ENCODE data around the gene NR2F1. TPM values are rescaled to one million over a fixed set of nuclear protein-coding genes. Genes with fewer than 3 reads are reported as not detected.
A peak's percentile ranks its signal among the peaks of the same experiment; 100 is the strongest.

NR2F1 gene
- total and polyA plus RNA-seq, 2 donors (not counting 1 experiment from before 2014, with no cell fraction given), result not detected

DNA sequence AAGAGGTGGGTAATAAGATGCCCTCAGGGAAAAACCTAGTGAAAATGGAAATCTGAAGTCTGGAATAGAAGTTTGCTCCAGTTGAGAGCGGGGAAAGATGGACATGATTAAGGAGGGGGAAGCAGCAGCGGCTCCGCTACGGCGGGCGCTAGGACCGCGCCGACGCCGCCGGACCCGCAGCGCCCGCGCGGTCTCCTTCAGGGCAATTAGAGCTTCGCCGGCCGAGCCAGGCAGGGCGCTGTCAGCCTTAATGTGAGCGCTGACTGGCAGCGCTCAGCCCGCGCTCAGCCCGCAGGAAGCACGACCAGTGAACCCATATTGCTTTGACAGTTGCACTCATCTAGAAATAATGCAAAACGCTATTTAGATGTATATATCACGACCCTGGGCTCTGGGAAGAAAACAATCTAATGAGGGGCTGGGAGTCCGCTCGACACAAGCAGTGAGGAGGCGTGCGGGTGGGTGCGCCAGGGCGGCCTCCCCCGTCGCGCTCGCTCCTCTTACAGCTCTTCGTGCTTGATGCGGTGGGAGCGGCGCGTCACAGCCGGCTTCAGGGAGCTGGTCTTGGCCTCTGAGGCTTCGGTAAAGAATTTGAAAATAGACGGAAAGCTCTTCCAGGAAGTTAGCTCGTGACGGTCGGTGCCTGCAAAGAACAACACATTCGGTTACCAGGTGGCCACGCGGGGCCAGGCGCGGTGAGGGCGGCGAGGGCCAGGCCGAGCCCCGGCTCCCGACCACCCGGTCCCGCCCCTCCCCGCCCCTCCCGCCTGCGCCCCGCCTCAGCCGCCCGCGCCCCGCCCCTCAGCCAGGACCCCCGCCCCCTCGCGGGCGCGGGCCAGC, 37.7 kb downstream of the NR2F1 start:
- ChIA-PET POLR2A (no interaction called here), CTCF (interaction anchor here (0.7 to 1.4 kb wide), 3 partner anchors 9 to 188 kb away, joined by 3 to 8 read pairs (median 3); no protein-coding TSS in a partner anchor)
- H2AFZ ChIP-seq (ENCODE audit: insufficient read depth, low read depth, low read length, poor library complexity, severe bottlenecking), result peak overlapping the region; percentile 78
- intact Hi-C loops (cut with micrococcal nuclease), result loop anchor here (1.0 kb wide), 3 partner anchors 8 to 491 kb away; a partner anchor contains a TSS
- H3K4me2 ChIP-seq (replicated peaks; ENCODE audit: low read depth, low read length, poor library complexity, severe bottlenecking), result peak overlapping the region; percentile 99
- peaks cover 22% of the 10 kb centered on the region for H3K4me1 Mint-ChIP-seq
- peak overlapping the region; percentile 98 for H3K4me3 Mint-ChIP-seq
- H3K27ac Mint-ChIP-seq, result peak overlapping the region; percentile 60
- WGBS (ENCODE audit: insufficient coverage), result 1% methylated on average over 62 of the region's 75 CpGs
- H4K20me1 ChIP-seq (ENCODE audit: control insufficient read depth, insufficient read depth, low read length, poor library complexity, severe bottlenecking), result no peaks in the 10 kb centered on the region
- peaks cover 5 to 16% of the 10 kb centered on the region in 2 donors for H3K4me1 ChIP-seq (ENCODE audit: control insufficient read depth in 2 of 2, insufficient read depth in 2 of 2, low read length in 2 of 2)
- H3K79me2 ChIP-seq (ENCODE audit: control insufficient read depth, insufficient read depth, low read length), result no peaks in the 10 kb centered on the region
- no peak overlapping the region for H3K27ac ChIP-seq (ENCODE audit: low read length in 2 of 2)
- H3K9ac ChIP-seq (ENCODE audit: low read length), result peak overlapping the region; percentile 77
- peak; percentile 76 for DNase-seq
- peaks cover 0 to 8% (median 4%) of the 10 kb centered on the region in 4 experiments for H3K27me3 ChIP-seq (replicated peaks in 1 of 4; ENCODE audit: control extremely low read depth in 1 of 4, control insufficient read depth in 3 of 4, insufficient read depth in 4 of 4, low read length in 3 of 4)
- TF ChIP-seq, protein P1, sequence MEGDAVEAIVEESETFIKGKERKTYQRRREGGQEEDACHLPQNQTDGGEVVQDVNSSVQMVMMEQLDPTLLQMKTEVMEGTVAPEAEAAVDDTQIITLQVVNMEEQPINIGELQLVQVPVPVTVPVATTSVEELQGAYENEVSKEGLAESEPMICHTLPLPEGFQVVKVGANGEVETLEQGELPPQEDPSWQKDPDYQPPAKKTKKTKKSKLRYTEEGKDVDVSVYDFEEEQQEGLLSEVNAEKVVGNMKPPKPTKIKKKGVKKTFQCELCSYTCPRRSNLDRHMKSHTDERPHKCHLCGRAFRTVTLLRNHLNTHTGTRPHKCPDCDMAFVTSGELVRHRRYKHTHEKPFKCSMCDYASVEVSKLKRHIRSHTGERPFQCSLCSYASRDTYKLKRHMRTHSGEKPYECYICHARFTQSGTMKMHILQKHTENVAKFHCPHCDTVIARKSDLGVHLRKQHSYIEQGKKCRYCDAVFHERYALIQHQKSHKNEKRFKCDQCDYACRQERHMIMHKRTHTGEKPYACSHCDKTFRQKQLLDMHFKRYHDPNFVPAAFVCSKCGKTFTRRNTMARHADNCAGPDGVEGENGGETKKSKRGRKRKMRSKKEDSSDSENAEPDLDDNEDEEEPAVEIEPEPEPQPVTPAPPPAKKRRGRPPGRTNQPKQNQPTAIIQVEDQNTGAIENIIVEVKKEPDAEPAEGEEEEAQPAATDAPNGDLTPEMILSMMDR (IDR thresholded peaks at IDR 0.05), result no peak
- TF ChIP-seq EZH2 (IDR thresholded peaks at IDR 0.05; ENCODE audit: borderline replicate concordance, insufficient read depth, low read depth, low read length, poor library complexity, severe bottlenecking), result peak; percentile 38
- H3K27me3 Mint-ChIP-seq, result peaks cover 7% of the 10 kb centered on the region
- H3K4me3 ChIP-seq (ENCODE audit: control extremely low read depth in 1 of 5, extremely low read depth in 1 of 5, insufficient read depth in 1 of 5, low read depth in 2 of 5, low read length in 4 of 5), result peak overlapping the region; percentile 8 to 84 (median 67)
- H3K9me3 ChIP-seq (ENCODE audit: control extremely low read depth in 1 of 3, control insufficient read depth in 2 of 3, insufficient read depth in 1 of 3, low read length in 2 of 3), result no peaks in the 10 kb centered on the region
- no peaks in the 10 kb centered on the region for H3K36me3 ChIP-seq (replicated peaks in 1 of 2; ENCODE audit: control extremely low read depth in 1 of 2, control insufficient read depth in 1 of 2, extremely low read depth in 1 of 2, insufficient read depth in 2 of 2, low read length in 1 of 2)
- H3K9me3 Mint-ChIP-seq (ENCODE audit: insufficient read depth), result no peaks in the 10 kb centered on the region
- peak; percentile 89 for ATAC-seq (ENCODE audit: low read depth)

DNA sequence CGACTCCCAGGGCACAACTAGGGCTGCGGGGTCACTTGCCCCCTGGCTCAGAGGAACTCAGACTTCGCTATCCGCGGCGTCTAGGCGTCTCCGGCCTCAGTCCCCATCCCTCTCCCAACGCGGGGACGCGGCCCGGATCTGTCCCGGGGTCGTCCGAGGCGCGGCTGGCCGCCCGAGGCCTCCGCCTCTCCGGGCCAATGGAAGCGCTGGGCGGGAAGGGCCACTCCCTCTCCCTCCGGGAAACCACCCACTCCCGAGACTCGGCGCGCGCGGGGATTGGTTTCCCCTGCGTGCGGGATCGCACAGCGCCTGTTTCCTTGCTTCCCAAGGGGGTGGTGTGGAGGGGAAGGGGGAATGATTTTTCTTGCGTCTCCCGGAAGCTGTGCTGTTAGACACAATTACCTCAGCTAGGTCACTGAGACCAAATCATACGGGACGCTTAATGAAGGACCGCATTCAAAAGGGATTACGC, 38.3 kb downstream of the NR2F1 start:
- H3K4me1 ChIP-seq (ENCODE audit: control insufficient read depth in 2 of 2, insufficient read depth in 2 of 2, low read length in 2 of 2), result peaks cover 5 to 16% of the 10 kb centered on the region in 2 donors
- no peaks in the 10 kb centered on the region for H4K20me1 ChIP-seq (ENCODE audit: control insufficient read depth, insufficient read depth, low read length, poor library complexity, severe bottlenecking)
- H3K4me2 ChIP-seq (replicated peaks; ENCODE audit: low read depth, low read length, poor library complexity, severe bottlenecking), result peak overlapping the region; percentile 99
- H3K36me3 ChIP-seq (replicated peaks in 1 of 2; ENCODE audit: control extremely low read depth in 1 of 2, control insufficient read depth in 1 of 2, extremely low read depth in 1 of 2, insufficient read depth in 2 of 2, low read length in 1 of 2), result no peaks in the 10 kb centered on the region
- H3K27ac ChIP-seq (ENCODE audit: low read length in 2 of 2), result no peak overlapping the region
- no peaks in the 10 kb centered on the region for H3K9me3 ChIP-seq (ENCODE audit: control extremely low read depth in 1 of 3, control insufficient read depth in 2 of 3, insufficient read depth in 1 of 3, low read length in 2 of 3)
- peak overlapping the region; percentile 40 for H2AFZ ChIP-seq (ENCODE audit: insufficient read depth, low read depth, low read length, poor library complexity, severe bottlenecking)
- ATAC-seq (ENCODE audit: low read depth) (peak; percentile 13), DNase-seq (peak; percentile 44)
- TF ChIP-seq EZH2 (IDR thresholded peaks at IDR 0.05; ENCODE audit: borderline replicate concordance, insufficient read depth, low read depth, low read length, poor library complexity, severe bottlenecking), result no peak
- TF ChIP-seq, protein P1 (IDR thresholded peaks at IDR 0.05), result no peak
- Mint-ChIP-seq H3K4me1 (peaks cover 22% of the 10 kb centered on the region), H3K27ac (peak overlapping the region; percentile 22), H3K9me3 (ENCODE audit: insufficient read depth) (no peaks in the 10 kb centered on the region), H3K4me3 (peak overlapping the region; percentile 81), H3K27me3 (peaks cover 7% of the 10 kb centered on the region)
- H3K9ac ChIP-seq (ENCODE audit: low read length), result peak overlapping the region; percentile 77
- POLR2A ChIA-PET, result no interaction called here
- peaks cover 0 to 8% (median 3%) of the 10 kb centered on the region in 4 experiments for H3K27me3 ChIP-seq (replicated peaks in 1 of 4; ENCODE audit: control extremely low read depth in 1 of 4, control insufficient read depth in 3 of 4, insufficient read depth in 4 of 4, low read length in 3 of 4)
- H3K79me2 ChIP-seq (ENCODE audit: control insufficient read depth, insufficient read depth, low read length), result no peaks in the 10 kb centered on the region
- 5% methylated on average over 26 of the region's 41 CpGs for WGBS (ENCODE audit: insufficient coverage)
- CTCF ChIA-PET, result interaction anchor here (0.9 kb wide), 1 partner anchor 9 kb away, joined by 3 read pairs; no protein-coding TSS in a partner anchor
- intact Hi-C loops (cut with micrococcal nuclease), result no loop called here
- peak overlapping the region in 4 of 5 experiments; percentile 43 to 84 (median 68) for H3K4me3 ChIP-seq (ENCODE audit: control extremely low read depth in 1 of 5, extremely low read depth in 1 of 5, insufficient read depth in 1 of 5, low read depth in 2 of 5, low read length in 4 of 5)
